Measurements from ENCODE around the gene SULT2A1.

DNA sequence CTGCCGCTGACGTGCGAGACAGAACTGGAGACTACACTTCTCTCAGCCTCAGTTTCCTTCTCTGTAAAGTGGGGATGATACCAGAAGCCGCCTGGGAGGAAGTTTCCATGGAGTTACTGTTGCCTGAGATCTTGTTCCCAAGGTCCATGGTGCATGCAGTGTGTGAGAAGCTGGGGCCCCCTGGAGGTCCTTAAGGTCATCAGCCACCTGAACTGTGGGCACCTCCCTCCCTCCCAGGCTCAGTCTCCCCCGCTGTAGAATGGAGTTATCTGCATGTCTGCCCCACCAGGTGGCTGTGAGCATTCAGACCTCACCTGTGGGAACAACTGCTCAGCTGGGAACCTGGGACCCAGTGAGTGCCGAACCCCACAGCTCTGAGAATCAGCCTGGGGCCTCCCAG lies 61.7 kb downstream of the SULT2A1 start:
- TF ChIP-seq, protein P1, sequence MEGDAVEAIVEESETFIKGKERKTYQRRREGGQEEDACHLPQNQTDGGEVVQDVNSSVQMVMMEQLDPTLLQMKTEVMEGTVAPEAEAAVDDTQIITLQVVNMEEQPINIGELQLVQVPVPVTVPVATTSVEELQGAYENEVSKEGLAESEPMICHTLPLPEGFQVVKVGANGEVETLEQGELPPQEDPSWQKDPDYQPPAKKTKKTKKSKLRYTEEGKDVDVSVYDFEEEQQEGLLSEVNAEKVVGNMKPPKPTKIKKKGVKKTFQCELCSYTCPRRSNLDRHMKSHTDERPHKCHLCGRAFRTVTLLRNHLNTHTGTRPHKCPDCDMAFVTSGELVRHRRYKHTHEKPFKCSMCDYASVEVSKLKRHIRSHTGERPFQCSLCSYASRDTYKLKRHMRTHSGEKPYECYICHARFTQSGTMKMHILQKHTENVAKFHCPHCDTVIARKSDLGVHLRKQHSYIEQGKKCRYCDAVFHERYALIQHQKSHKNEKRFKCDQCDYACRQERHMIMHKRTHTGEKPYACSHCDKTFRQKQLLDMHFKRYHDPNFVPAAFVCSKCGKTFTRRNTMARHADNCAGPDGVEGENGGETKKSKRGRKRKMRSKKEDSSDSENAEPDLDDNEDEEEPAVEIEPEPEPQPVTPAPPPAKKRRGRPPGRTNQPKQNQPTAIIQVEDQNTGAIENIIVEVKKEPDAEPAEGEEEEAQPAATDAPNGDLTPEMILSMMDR (IDR thresholded peaks at IDR 0.05; ENCODE audit: borderline replicate concordance, extremely low read depth, low read length, poor library complexity, severe bottlenecking), result no peak
- no peak for TF ChIP-seq EZH2 (IDR thresholded peaks at IDR 0.05; ENCODE audit: borderline replicate concordance, low read depth, low read length, severe bottlenecking)
